LNCaP clone FGC (cell line): ENCODE results near the gene CFHR4.
A peak's percentile ranks its signal among the peaks of the same experiment; 100 is the strongest.
"Not testable (repeated sequence)": the region's sequence is repeated elsewhere in the genome, so short reads cannot be mapped to it uniquely, and the experiment has no call there.

Source experiments
- DNase-seq: peaks from one replicate; pipeline ENCODE4 v3.0.0-alpha.2; 2011; ENCODE audit warnings: low read depth
- H3K4me3 ChIP-seq: 2 replicates; pipeline ENCODE4 v1.5.1; 2011; ENCODE audit warnings: mild to moderate bottlenecking, low read depth, low read length, control low read depth
- CTCF ChIP-seq: IDR thresholded peaks from 2 replicates; pipeline ENCODE4 v1.5.1; 2012; ENCODE audit warnings: mild to moderate bottlenecking; ENCODE audit not compliant: control insufficient read depth, insufficient read depth; ENCODE audit errors: extremely low read depth

CFHR4 gene

GRCh38 chr1:196866974-196867373 is 20.9 kb upstream of the CFHR4 start:
- no peak for TF ChIP-seq CTCF
- no peak for DNase-seq
- H3K4me3 ChIP-seq: no peak overlapping the region

GRCh38 chr1:196873385-196873784 is 14.5 kb upstream of the CFHR4 start:
- TF ChIP-seq CTCF: no peak
- no peak for DNase-seq
- H3K4me3 ChIP-seq: no peak overlapping the region

- DNase-seq: no peak
- TF ChIP-seq CTCF: no peak
- H3K4me3 ChIP-seq: no peak overlapping the region
These were observed 11.9 kb upstream of the CFHR4 start for GRCh38 chr1:196875935-196876334.

GRCh38 chr1:196877964-196878363 is 9.9 kb upstream of the CFHR4 start:
- no peak for TF ChIP-seq CTCF
- DNase-seq: no peak
- no peak overlapping the region for H3K4me3 ChIP-seq

- H3K4me3 ChIP-seq, DNase-seq: not testable (repeated sequence)
These were observed 1.3 kb upstream of the CFHR4 start for GRCh38 chr1:196886560-196886959.

- H3K4me3 ChIP-seq: no peak overlapping the region
- 0 out of 2 replicates have a peak, but pooled peaks have one; percentile 24 for TF ChIP-seq CTCF
- no peak for DNase-seq
These were observed 2.8 kb downstream of the CFHR4 start for GRCh38 chr1:196890668-196891067.

- TF ChIP-seq CTCF: no peak
- DNase-seq: no peak
- H3K4me3 ChIP-seq: no peak overlapping the region
These were observed 3.4 kb downstream of the CFHR4 start for GRCh38 chr1:196891251-196891650.
